IMR-90 (cell line): ENCODE measurements around the gene CHMP6. TPM values are rescaled to one million over a fixed set of nuclear protein-coding genes. Genes with fewer than 3 reads are reported as not detected.

ENCODE experiments used
- ATAC-seq: fragments of 200-7000 bp; cut with Tn5 transposase; 2 replicates; pipeline ENCODE4 v1.9.1; 2020; ENCODE audit warnings: low read depth, mild to moderate bottlenecking, moderate library complexity
- BruUV-seq: library from RNA; stranded (reverse); fragments of 400-500 nt; replicated peaks from 2 replicates; lab custom pipeline; 2021; lab: Mats Ljungman, UMichigan
- CTCF ChIA-PET: fragments of 300-600 bp; formaldehyde crosslinking; extraction: SDS; loops from one replicate; lab custom pipeline; 2021; ENCODE audit warnings: antibody characterized with exemption; lab: Yijun Ruan, JAX
- POLR2A ChIA-PET: fragments of 300-600 bp; sonication (Branson Sonifier 250); formaldehyde crosslinking; loops from one replicate; lab custom pipeline; 2022; ENCODE audit warnings: antibody characterized with exemption; ENCODE audit not compliant: unreplicated experiment; lab: Charles Lee
- DNase-seq: peaks from one replicate; pipeline ENCODE4 v3.0.0; 2013
- H2AFZ ChIP-seq: replicated peaks from 2 replicates; pipeline ENCODE3; 2013; ENCODE audit warnings: low read length, mild to moderate bottlenecking; ENCODE audit not compliant: poor library complexity
- H2AK5ac ChIP-seq: 2 replicates; pipeline ENCODE4 v1.6.1; 2013; ENCODE audit warnings: low read depth, low read length, inconsistent platforms
- H2AK9ac ChIP-seq: replicated peaks from 2 replicates; pipeline ENCODE3; 2013; ENCODE audit warnings: mild to moderate bottlenecking, low read depth, low read length, moderate library complexity; ENCODE audit not compliant: poor library complexity
- H2BK120ac ChIP-seq: 2 replicates; pipeline ENCODE4 v1.6.1; 2013; ENCODE audit warnings: low read depth, low read length, inconsistent platforms
- H2BK15ac ChIP-seq: 3 replicates; pipeline ENCODE4 v1.6.1; 2013; ENCODE audit warnings: low read depth, low read length, inconsistent platforms
- H2BK20ac ChIP-seq: 2 replicates; pipeline ENCODE4 v1.6.1; 2013; ENCODE audit warnings: low read depth, mild to moderate bottlenecking, inconsistent platforms, low read length, moderate library complexity
- H2BK5ac ChIP-seq: 2 replicates; pipeline ENCODE4 v1.6.1; 2013; ENCODE audit warnings: mild to moderate bottlenecking, low read depth, low read length, inconsistent platforms; ENCODE audit not compliant: poor library complexity, severe bottlenecking
- H3K14ac ChIP-seq: replicated peaks from 2 replicates; pipeline ENCODE4 v1.6.1; 2013; ENCODE audit warnings: low read depth, low read length, inconsistent platforms
- H3K18ac ChIP-seq: 2 replicates; pipeline ENCODE4 v1.6.1; 2013; ENCODE audit warnings: low read depth, low read length, control low read depth
- H3K23ac ChIP-seq: 2 replicates; pipeline ENCODE4 v1.6.1; 2013; ENCODE audit warnings: low read depth, low read length, inconsistent platforms
- H3K27ac ChIP-seq: 2 replicates; pipeline ENCODE4 v1.5.1; 2013; ENCODE audit warnings: mild to moderate bottlenecking, control low read depth, low read length; ENCODE audit not compliant: insufficient read depth
- H3K27me3 ChIP-seq: 2 replicates; pipeline ENCODE4 v1.6.1; 2013; ENCODE audit warnings: low read length; ENCODE audit not compliant: control insufficient read depth, insufficient read depth
- H3K36me3 ChIP-seq: 2 replicates; pipeline ENCODE4 v1.6.1; 2013; ENCODE audit warnings: low read length, mixed read lengths; ENCODE audit not compliant: control insufficient read depth, insufficient read depth
- H3K4ac ChIP-seq: 2 replicates; pipeline ENCODE4 v1.6.1; 2013; ENCODE audit warnings: low read depth, low read length, inconsistent platforms
- H3K4me1 ChIP-seq: 2 replicates; pipeline ENCODE4 v1.6.1; 2013; ENCODE audit warnings: low read length, mixed read lengths; ENCODE audit not compliant: control insufficient read depth, insufficient read depth
- H3K4me2 ChIP-seq: 2 replicates; pipeline ENCODE4 v1.6.1; 2013; ENCODE audit warnings: low read depth, mild to moderate bottlenecking, control low read depth, low read length, moderate library complexity
- H3K4me3 ChIP-seq: 2 replicates; pipeline ENCODE4 v1.5.1; 2013; ENCODE audit warnings: low read depth, mild to moderate bottlenecking, control low read depth, low read length, moderate library complexity; ENCODE audit not compliant: insufficient read depth
- H3K56ac ChIP-seq: 2 replicates; pipeline ENCODE4 v1.6.1; 2013; ENCODE audit warnings: low read length, inconsistent platforms; ENCODE audit not compliant: insufficient read depth; ENCODE audit errors: extremely low read depth
- H3K79me1 ChIP-seq, 2 experiments: 2 replicates each; pipeline ENCODE4 v1.6.1; 2013; ENCODE audit warnings: low read length in 2 of 2, inconsistent platforms in 1 of 2, low read depth in 1 of 2
- H3K9ac ChIP-seq: 2 replicates; pipeline ENCODE4 v1.6.1; 2013; ENCODE audit warnings: low read depth, low read length, control low read depth
- H3K9me1 ChIP-seq: 2 replicates; pipeline ENCODE4 v1.6.1; 2013; ENCODE audit warnings: low read length, inconsistent platforms; ENCODE audit not compliant: insufficient read depth
- H3K9me3 ChIP-seq: 2 replicates; pipeline ENCODE4 v1.6.1; 2013; ENCODE audit warnings: low read length; ENCODE audit not compliant: control insufficient read depth, insufficient read depth
- H4K20me1 ChIP-seq: 2 replicates; pipeline ENCODE4 v1.6.1; 2013; ENCODE audit warnings: low read length, inconsistent platforms; ENCODE audit not compliant: insufficient read depth
- H4K5ac ChIP-seq: 2 replicates; pipeline ENCODE4 v1.6.1; 2013; ENCODE audit warnings: mild to moderate bottlenecking, low read depth, low read length, control low read depth
- H4K8ac ChIP-seq, 2 experiments: 2 replicates each; pipeline ENCODE4 v1.6.1; 2013; ENCODE audit warnings: low read depth in 2 of 2, low read length in 2 of 2, control low read depth in 1 of 2, inconsistent platforms in 1 of 2
- H4K91ac ChIP-seq: 2 replicates; pipeline ENCODE4 v1.6.1; 2013; ENCODE audit warnings: low read depth, low read length, inconsistent platforms; ENCODE audit not compliant: insufficient read depth
- BHLHE40 ChIP-seq: fragments of 150-350 bp; IDR thresholded peaks from 2 replicates; pipeline ENCODE4 v1.6.1; 2016; ENCODE audit warnings: mild to moderate bottlenecking, low read depth, low read length
- CEBPB ChIP-seq: IDR thresholded peaks from 2 replicates; pipeline ENCODE4 v1.6.1; 2012; ENCODE audit warnings: low read depth, low read length, improper control_type of control experiment
- CHD1 ChIP-seq: IDR thresholded peaks from 2 replicates; pipeline ENCODE4 v1.6.1; 2012; ENCODE audit warnings: low read depth, low read length, improper control_type of control experiment
- ELK1 ChIP-seq: fragments of 150-350 bp; IDR thresholded peaks from 2 replicates; pipeline ENCODE4 v1.6.1; 2016; ENCODE audit warnings: low read depth, mild to moderate bottlenecking, low read length, moderate library complexity, borderline replicate concordance
- FOS ChIP-seq: fragments of 150-350 bp; IDR thresholded peaks from 2 replicates; pipeline ENCODE4 v1.6.1; 2016; ENCODE audit warnings: low read depth, low read length
- MAZ ChIP-seq: IDR thresholded peaks from 2 replicates; pipeline ENCODE4 v1.6.1; 2012; ENCODE audit warnings: low read depth, mild to moderate bottlenecking, low read length, improper control_type of control experiment, moderate library complexity, borderline replicate concordance
- MXI1 ChIP-seq: IDR thresholded peaks from 2 replicates; pipeline ENCODE4 v1.6.1; 2012; ENCODE audit warnings: low read depth, mild to moderate bottlenecking, low read length, moderate library complexity, borderline replicate concordance
- RCOR1 ChIP-seq: IDR thresholded peaks from 2 replicates; pipeline ENCODE4 v1.6.1; 2012; ENCODE audit warnings: mild to moderate bottlenecking, low read length, improper control_type of control experiment; ENCODE audit not compliant: insufficient replicate concordance
- RFX5 ChIP-seq: IDR thresholded peaks from 2 replicates; pipeline ENCODE4 v1.8.0; 2012; ENCODE audit warnings: low read depth, mild to moderate bottlenecking, low read length, moderate library complexity
- SMC3 ChIP-seq: fragments of 150-350 bp; IDR thresholded peaks from 2 replicates; pipeline ENCODE4 v1.6.1; 2016; ENCODE audit warnings: low read depth, mild to moderate bottlenecking, antibody characterized with exemption, low read length, moderate library complexity
- whole genome bisulfite sequencing, 2 experiments: methylation state at CpG; one replicate each; pipeline versions ENCODE4 v1.1.5 to v1.1.7; 2013; ENCODE audit warnings: missing lambda C conversion rate in 2 of 2; ENCODE audit not compliant: insufficient read length in 1 of 2; ENCODE audit errors: extremely low coverage in 2 of 2; 5-methylcytosine and 5-hydroxymethylcytosine counted together
- dilution Hi-C: fragments of 300-500 bp; cut with HindIII; formaldehyde crosslinking; loops from one replicate; pipeline ENCODE4 v1.14.3; 2018; ENCODE audit warnings: low sequenced_read_pairs; ENCODE audit not compliant: unreplicated experiment
- in situ Hi-C: fragments of 300-500 bp; cut with MboI; formaldehyde crosslinking; loops from 3 replicates; pipeline ENCODE4 v1.14.3; 2019; ENCODE audit warnings: low sequenced_read_pairs, inconsistent platforms, mixed read lengths
- intact Hi-C: fragments of 100-400 bp; cut with micrococcal nuclease; formaldehyde crosslinking; loops from 2 replicates; pipeline ENCODE4 v1.10.0; 2022
- polyA plus RNA-seq, 3 experiments: library from polyadenylated mRNA; depleted of rRNA; stranded (reverse); fragments of >200 nt; gene quantifications; 2 replicates each; pipeline ENCODE4 v1.2.3, GENCODE V29; 2012; ENCODE audit warnings: low replicate concordance in 1 of 3
- total RNA-seq: library from RNA; depleted of rRNA; stranded (reverse); fragments of >200 nt; gene quantifications from 2 replicates; pipeline ENCODE4 v1.2.3, GENCODE V29; 2012

Gene CHMP6
- total and polyA plus RNA-seq, 2 of the 4 experiments (the other 2 are of a cell fraction) = 5.0 to 40.3 TPM

- ATAC-seq (no peak), DNase-seq (no peak)
- H2BK5ac ChIP-seq = no peak overlapping the region
- H3K4me3 ChIP-seq = no peak overlapping the region
- H3K9me1 ChIP-seq = no peaks in the 10 kb centered on the region
- no peak overlapping the region for H4K5ac ChIP-seq
- H4K20me1 ChIP-seq = peaks cover 7% of the 10 kb centered on the region; the same call in 1 of the 2 replicates
- H3K18ac ChIP-seq = no peak overlapping the region
- H2AK5ac ChIP-seq = no peak overlapping the region
- no peak overlapping the region for H3K9ac ChIP-seq
- peaks cover 49% of the 10 kb centered on the region for H3K36me3 ChIP-seq
- no peak overlapping the region for H3K56ac ChIP-seq
- ChIA-PET POLR2A (no interaction called here), CTCF (no interaction called here)
- intact Hi-C loops = no loop called here
- TF ChIP-seq RCOR1 = no peak
- no peak for TF ChIP-seq CHD1
- no peak for TF ChIP-seq MXI1
- no peak for TF ChIP-seq ELK1
- TF ChIP-seq FOS = no peak
- no peak for TF ChIP-seq SMC3
- TF ChIP-seq MAZ = no peak
- no peak for TF ChIP-seq BHLHE40
- no peak for TF ChIP-seq CEBPB
- TF ChIP-seq RFX5 = no peak
- no peak overlapping the region for H3K14ac ChIP-seq
- H3K9me3 ChIP-seq = no peaks in the 10 kb centered on the region
- H3K27ac ChIP-seq = no peak overlapping the region
- 0 out of 4 replicates have a peak, but pooled peaks cover 0 to 2% of the 10 kb centered on the region in 2 experiments for H3K79me1 ChIP-seq
- H2BK20ac ChIP-seq = no peak overlapping the region
- no TSS peak for BruUV-seq
- WGBS, 2 experiments = 92% methylated on average over 23 of the region's 40 CpGs; no CpG with 5 or more reads in 1 of the 2 experiments
- no peak overlapping the region for H3K4me2 ChIP-seq
- in situ Hi-C loops = no loop called here
- no peak overlapping the region for H2BK120ac ChIP-seq
- H2AFZ ChIP-seq = no peak overlapping the region
- H3K4me1 ChIP-seq = peaks cover 9% of the 10 kb centered on the region
- no peak overlapping the region for H3K23ac ChIP-seq
- no peak overlapping the region for H4K8ac ChIP-seq
- no peak overlapping the region for H2BK15ac ChIP-seq
- H4K91ac ChIP-seq = no peak overlapping the region
- no peak overlapping the region for H3K4ac ChIP-seq
- H2AK9ac ChIP-seq = no peak overlapping the region
- peaks cover 12% of the 10 kb centered on the region for H3K27me3 ChIP-seq
- dilution Hi-C loops = no loop called here
Measured at GRCh38 chr17:80999536-81000333, 8.1 kb downstream of the CHMP6 start.
